Measurements from ENCODE around the gene METTL25B.
"Not testable (repeated sequence)": the region's sequence is repeated elsewhere in the genome, so short reads cannot be mapped to it uniquely, and the experiment has no call there.

The METTL25B gene

GRCh38 chr1:156750191-156750672, 22.0 kb downstream of the METTL25B start:
- DNase-seq: peak; percentile 71

- no peak for DNase-seq
Measured at GRCh38 chr1:156750711-156751450, 22.6 kb downstream of the METTL25B start.

- DNase-seq: no peak
Measured at GRCh38 chr1:156751451-156751756, 23.1 kb downstream of the METTL25B start, which contains the start of gene HDGF. Gene HDGF (minus strand): TSS chr1:156751675. CDS start chr1:156751429, 246 bp downstream.

GRCh38 chr1:156751757-156752481, 23.6 kb downstream of the METTL25B start:
- peak; percentile 96 for DNase-seq

GRCh38 chr1:156752843-156753482, 24.7 kb downstream of the METTL25B start:
- DNase-seq: no peak

- no peak for DNase-seq
Measured at GRCh38 chr1:156754219-156754618, 25.9 kb downstream of the METTL25B start.

GRCh38 chr1:156755527-156755950, 27.3 kb downstream of the METTL25B start:
- DNase-seq: no peak

GRCh38 chr1:156756355-156756754, 28.1 kb downstream of the METTL25B start:
- DNase-seq: no peak

- DNase-seq: not testable (repeated sequence)
Measured at GRCh38 chr1:156757572-156758253, 29.4 kb downstream of the METTL25B start.

- peak; percentile 18 for DNase-seq
Measured at GRCh38 chr1:156760092-156760795, 32.0 kb downstream of the METTL25B start.

GRCh38 chr1:156760796-156761104, 32.5 kb downstream of the METTL25B start:
- no peak for DNase-seq

GRCh38 chr1:156765136-156765535, 36.9 kb downstream of the METTL25B start:
- DNase-seq: not testable (repeated sequence)

GRCh38 chr1:156765666-156766065, 37.4 kb downstream of the METTL25B start:
- DNase-seq: no peak

GRCh38 chr1:156766298-156767100, 38.2 kb downstream of the METTL25B start:
- no peak for DNase-seq

- peak; percentile 98 for DNase-seq
Measured at GRCh38 chr1:156767101-156767878, 39.0 kb downstream of the METTL25B start, which contains the start of gene PRCC. Gene PRCC (plus strand): TSS chr1:156767535. CDS start chr1:156767772, 237 bp downstream.

- no peak for DNase-seq
Measured at GRCh38 chr1:156767879-156768604, 39.8 kb downstream of the METTL25B start.

- no peak for DNase-seq
Measured at GRCh38 chr1:156768610-156769295, 40.5 kb downstream of the METTL25B start.

- DNase-seq: no peak
Measured at GRCh38 chr1:156772222-156772621, 44.0 kb downstream of the METTL25B start.

GRCh38 chr1:156772728-156773497, 44.6 kb downstream of the METTL25B start:
- DNase-seq: no peak

All from NCI-H2029 (cell line).